HEK293 (cell line): ENCODE data around the gene HILPDA.

Experiments
- CTCF ChIA-PET: fragments of 350-600 bp; formaldehyde crosslinking; extraction: SDS; loops from one replicate; lab custom pipeline; 2021; ENCODE audit warnings: antibody characterized with exemption; lab: Yijun Ruan, JAX
- POLR2A ChIA-PET: fragments of 300-600 bp; formaldehyde crosslinking; extraction: SDS; loops from one replicate; lab custom pipeline; 2020; ENCODE audit warnings: antibody characterized with exemption, inconsistent platforms; lab: Yijun Ruan, JAX
- H3K27ac ChIP-seq: fragments of 200-500 bp; sonication (Bioruptor generic); 2 replicates; pipeline ENCODE4 v1.5.1; 2014; ENCODE audit warnings: low read depth, low read length, control low read depth, inconsistent platforms; ENCODE audit errors: extremely low read depth
- H3K36me3 ChIP-seq, 2 experiments: fragments of 200-500 bp in 1 of 2; sonication (Bioruptor generic) in 1 of 2; 1 replicate in 1 of 2; 2 replicates in 1 of 2; pipeline ENCODE4 v1.5.1; 2014 to 2017; ENCODE audit warnings: inconsistent platforms in 2 of 2, low read length in 2 of 2; ENCODE audit not compliant: control insufficient read depth in 2 of 2, insufficient read depth in 1 of 2
- H3K4me1 ChIP-seq: fragments of 200-500 bp; sonication (Bioruptor generic); 2 replicates; pipeline ENCODE4 v1.5.1; 2014; ENCODE audit warnings: mild to moderate bottlenecking, low read length, inconsistent platforms; ENCODE audit not compliant: control insufficient read depth, insufficient read depth
- H3K4me3 ChIP-seq: 2 replicates; pipeline ENCODE4 v1.5.1; 2011; ENCODE audit warnings: low read depth, mild to moderate bottlenecking, control low read depth, low read length, moderate library complexity
- H3K9me3 ChIP-seq: fragments of 200-500 bp; sonication (Bioruptor generic); 2 replicates; pipeline ENCODE4 v1.5.1; 2014; ENCODE audit warnings: low read depth, low read length, inconsistent platforms; ENCODE audit not compliant: control insufficient read depth, insufficient read depth
- AEBP2 ChIP-seq: fragments of 450-650 bp; formaldehyde crosslinking; IDR thresholded peaks from 2 replicates; pipeline ENCODE4 v1.5.1; 2016; ENCODE audit warnings: missing biosample characterization, missing genetic modification characterization, borderline replicate concordance
- BCL11B ChIP-seq: fragments of 450-650 bp; formaldehyde crosslinking; IDR thresholded peaks from 2 replicates; pipeline ENCODE4 v1.5.1; 2016; ENCODE audit warnings: low read depth, missing biosample characterization, missing genetic modification characterization
- KLF9 ChIP-seq: fragments of 450-650 bp; formaldehyde crosslinking; IDR thresholded peaks from 2 replicates; pipeline ENCODE4 v1.5.1; 2016; ENCODE audit warnings: missing biosample characterization, missing genetic modification characterization, low read depth
- SCRT2 ChIP-seq: fragments of 450-650 bp; formaldehyde crosslinking; IDR thresholded peaks from 2 replicates; pipeline ENCODE4 v1.5.1; 2016; ENCODE audit warnings: missing biosample characterization, missing genetic modification characterization
- SP2 ChIP-seq: fragments of 450-650 bp; formaldehyde crosslinking; IDR thresholded peaks from 2 replicates; pipeline ENCODE4 v1.5.1; 2016; ENCODE audit warnings: missing biosample characterization, missing genetic modification characterization
- SP7 ChIP-seq: fragments of 450-650 bp; formaldehyde crosslinking; IDR thresholded peaks from 2 replicates; pipeline ENCODE4 v1.5.1; 2016; ENCODE audit warnings: missing biosample characterization, missing genetic modification characterization
- TRIM28 ChIP-seq: IDR thresholded peaks from 2 replicates; pipeline ENCODE4 v1.6.1; 2011; ENCODE audit warnings: low read length, control low read depth, borderline replicate concordance
- ZBTB44 ChIP-seq: fragments of 450-650 bp; IDR thresholded peaks from 2 replicates; pipeline ENCODE4 v1.5.1; 2018; ENCODE audit warnings: missing biosample characterization, mild to moderate bottlenecking, missing genetic modification characterization
- ZNF112 ChIP-seq: fragments of 450-650 bp; formaldehyde crosslinking; IDR thresholded peaks from 2 replicates; pipeline ENCODE4 v1.5.0; 2017; ENCODE audit warnings: missing biosample characterization, missing genetic modification characterization
- ZNF19 ChIP-seq: fragments of 450-650 bp; formaldehyde crosslinking; IDR thresholded peaks from 2 replicates; pipeline ENCODE4; 2016; ENCODE audit warnings: missing biosample characterization, missing genetic modification characterization, low read depth
- ZNF2 ChIP-seq: fragments of 450-650 bp; formaldehyde crosslinking; IDR thresholded peaks from 2 replicates; pipeline ENCODE4 v1.5.1; 2016; ENCODE audit warnings: missing biosample characterization, missing genetic modification characterization
- ZNF202 ChIP-seq: fragments of 450-650 bp; formaldehyde crosslinking; IDR thresholded peaks from 2 replicates; pipeline ENCODE4 v1.5.1; 2016; ENCODE audit warnings: missing biosample characterization, missing genetic modification characterization, borderline replicate concordance
- ZNF350 ChIP-seq: fragments of 450-650 bp; formaldehyde crosslinking; IDR thresholded peaks from 2 replicates; pipeline ENCODE4 v1.5.0; 2017; ENCODE audit warnings: missing biosample characterization, mild to moderate bottlenecking, missing genetic modification characterization
- ZNF561 ChIP-seq: fragments of 450-650 bp; IDR thresholded peaks from 2 replicates; pipeline ENCODE4 v1.5.1; 2018; ENCODE audit warnings: missing biosample characterization, missing genetic modification characterization, borderline replicate concordance
- ZNF571 ChIP-seq: fragments of 450-650 bp; formaldehyde crosslinking; IDR thresholded peaks from 2 replicates; pipeline ENCODE4 v1.5.0; 2017; ENCODE audit warnings: missing biosample characterization, missing genetic modification characterization
- ZNF624 ChIP-seq: fragments of 450-650 bp; formaldehyde crosslinking; IDR thresholded peaks from 2 replicates; pipeline ENCODE4 v1.5.1; 2017; ENCODE audit warnings: missing biosample characterization, missing genetic modification characterization
- ZNF660 ChIP-seq: fragments of 450-650 bp; IDR thresholded peaks from 2 replicates; pipeline ENCODE4 v1.5.1; 2018; ENCODE audit warnings: missing biosample characterization, mild to moderate bottlenecking, missing genetic modification characterization
- ZSCAN5A ChIP-seq: fragments of 450-650 bp; formaldehyde crosslinking; IDR thresholded peaks from 2 replicates; pipeline ENCODE4 v1.5.1; 2016; ENCODE audit warnings: missing biosample characterization, missing genetic modification characterization
- TF ChIP-seq, protein P1 (sequence below): fragments of 450-650 bp; formaldehyde crosslinking; IDR thresholded peaks from 2 replicates; pipeline ENCODE4 v1.5.1; 2017; ENCODE audit warnings: missing biosample characterization, missing genetic modification characterization
- TF ChIP-seq, protein P2 (sequence below): fragments of 450-650 bp; formaldehyde crosslinking; IDR thresholded peaks from 2 replicates; pipeline ENCODE4 v1.5.1; 2016; ENCODE audit warnings: missing biosample characterization, missing genetic modification characterization

The HILPDA gene

GRCh38 chr7:128442356-128442755 is 13.3 kb upstream of the HILPDA start:
- H3K4me1 ChIP-seq: no peaks in the 10 kb centered on the region
- ChIA-PET CTCF (interaction anchor here (0.9 to 3.4 kb wide), 2 partner anchors 16 to 17 kb away, joined by 3 to 27 read pairs; no protein-coding TSS in a partner anchor), POLR2A (no interaction called here)
- TF ChIP-seq SP2 (tag by site-specific recombination) (no peak), ZNF202 (tag by site-specific recombination) (no peak), ZBTB44 (tag by site-specific recombination) (no peak), ZNF2 (tag by site-specific recombination) (no peak), ZNF624 (no peak), ZSCAN5A (tag by site-specific recombination) (no peak), ZNF19 (tag by site-specific recombination) (no peak), KLF9 (tag by site-specific recombination) (no peak), ZNF660 (tag by site-specific recombination) (no peak), SP7 (no peak)
- TF ChIP-seq, protein P1, sequence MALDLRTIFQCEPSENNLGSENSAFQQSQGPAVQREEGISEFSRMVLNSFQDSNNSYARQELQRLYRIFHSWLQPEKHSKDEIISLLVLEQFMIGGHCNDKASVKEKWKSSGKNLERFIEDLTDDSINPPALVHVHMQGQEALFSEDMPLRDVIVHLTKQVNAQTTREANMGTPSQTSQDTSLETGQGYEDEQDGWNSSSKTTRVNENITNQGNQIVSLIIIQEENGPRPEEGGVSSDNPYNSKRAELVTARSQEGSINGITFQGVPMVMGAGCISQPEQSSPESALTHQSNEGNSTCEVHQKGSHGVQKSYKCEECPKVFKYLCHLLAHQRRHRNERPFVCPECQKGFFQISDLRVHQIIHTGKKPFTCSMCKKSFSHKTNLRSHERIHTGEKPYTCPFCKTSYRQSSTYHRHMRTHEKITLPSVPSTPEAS (tag by site-specific recombination): no peak
- TF ChIP-seq, protein P2, sequence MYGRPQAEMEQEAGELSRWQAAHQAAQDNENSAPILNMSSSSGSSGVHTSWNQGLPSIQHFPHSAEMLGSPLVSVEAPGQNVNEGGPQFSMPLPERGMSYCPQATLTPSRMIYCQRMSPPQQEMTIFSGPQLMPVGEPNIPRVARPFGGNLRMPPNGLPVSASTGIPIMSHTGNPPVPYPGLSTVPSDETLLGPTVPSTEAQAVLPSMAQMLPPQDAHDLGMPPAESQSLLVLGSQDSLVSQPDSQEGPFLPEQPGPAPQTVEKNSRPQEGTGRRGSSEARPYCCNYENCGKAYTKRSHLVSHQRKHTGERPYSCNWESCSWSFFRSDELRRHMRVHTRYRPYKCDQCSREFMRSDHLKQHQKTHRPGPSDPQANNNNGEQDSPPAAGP (tag by site-specific recombination): no peak
- H3K9me3 ChIP-seq: no peaks in the 10 kb centered on the region
- no peaks in the 10 kb centered on the region for H3K36me3 ChIP-seq
- H3K4me3 ChIP-seq: no peak overlapping the region
- no peak overlapping the region for H3K27ac ChIP-seq

DNA sequence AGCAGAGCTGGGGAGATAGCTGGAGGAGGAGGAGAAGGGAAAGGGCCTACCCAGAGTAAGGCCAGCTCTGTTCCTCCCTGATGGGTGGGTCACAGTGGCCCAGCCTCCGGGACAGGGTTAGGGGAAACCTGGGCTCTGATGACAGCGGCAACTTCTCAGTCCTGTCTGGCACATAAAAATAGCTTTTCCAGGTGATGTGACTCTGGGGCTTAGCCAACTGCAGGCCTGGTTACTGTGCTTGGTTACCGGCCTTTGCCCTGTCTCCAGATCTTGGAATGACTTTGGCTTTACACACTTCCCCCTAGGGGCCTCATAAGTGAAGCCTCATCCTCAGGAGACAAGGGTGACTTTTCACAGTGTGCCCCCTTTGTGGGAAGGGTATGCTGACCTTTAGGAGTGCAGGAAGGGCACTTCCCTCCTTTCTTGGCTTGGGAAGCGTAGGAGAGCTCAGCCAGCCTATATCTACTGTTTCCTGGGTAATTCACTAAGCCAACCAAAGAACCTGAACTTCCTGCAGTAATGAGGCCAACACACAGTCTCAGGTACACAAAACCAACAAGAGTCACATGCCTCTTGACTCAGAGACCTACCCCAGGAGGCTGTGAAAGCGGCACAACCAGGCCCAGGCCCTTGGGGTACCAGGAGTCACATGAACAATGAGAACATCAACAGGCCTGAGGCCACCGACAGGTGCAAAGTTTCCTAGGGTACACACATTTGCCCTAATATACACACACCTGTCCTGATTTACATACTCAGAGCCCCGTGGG is 11.7 kb upstream of the HILPDA start:
- no peaks in the 10 kb centered on the region for H3K4me1 ChIP-seq
- TF ChIP-seq ZNF112 (tag by site-specific recombination) (no peak), SCRT2 (tag by site-specific recombination) (0 out of 2 replicates have a peak, but pooled peaks have one; percentile 35)
- ChIA-PET CTCF (interaction anchor here (0.6 to 2.5 kb wide), 6 partner anchors 16 to 644 kb away, joined by 3 to 21 read pairs (median 7); no protein-coding TSS in a partner anchor), POLR2A (interaction anchor here (0.7 to 1.8 kb wide), 2 partner anchors 9 to 11 kb away, joined by 5 to 8 read pairs; partner anchors contain the start of gene HILPDA)
- H3K27ac ChIP-seq: no peak overlapping the region
- no peak overlapping the region for H3K4me3 ChIP-seq
- H3K36me3 ChIP-seq: no peaks in the 10 kb centered on the region
- H3K9me3 ChIP-seq: no peaks in the 10 kb centered on the region

DNA sequence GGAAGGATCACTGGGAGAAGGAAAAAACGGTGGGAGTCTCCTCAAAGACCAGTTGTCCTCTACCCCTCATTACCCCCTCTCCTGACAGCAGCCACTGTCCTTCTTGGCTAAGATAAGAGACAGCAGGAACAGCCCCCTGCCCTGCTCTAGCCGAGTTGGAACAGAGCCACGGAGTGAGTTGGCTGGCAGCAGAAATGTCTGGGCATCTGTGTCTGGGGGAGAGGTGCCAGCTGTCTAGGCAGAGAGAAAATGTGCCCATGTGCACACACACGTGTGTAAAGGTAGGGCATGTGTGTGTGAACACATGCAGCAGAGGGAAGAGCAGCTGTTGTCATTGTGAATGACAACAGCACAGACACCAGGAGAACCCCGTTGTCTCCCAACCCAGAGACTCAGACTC is 9.4 kb upstream of the HILPDA start:
- CTCF ChIA-PET: no interaction called here
- POLR2A ChIA-PET: no interaction called here
- H3K36me3 ChIP-seq: no peaks in the 10 kb centered on the region
- no peaks in the 10 kb centered on the region for H3K4me1 ChIP-seq
- H3K27ac ChIP-seq: no peak overlapping the region
- H3K4me3 ChIP-seq: no peak overlapping the region
- no peaks in the 10 kb centered on the region for H3K9me3 ChIP-seq
- TF ChIP-seq AEBP2 (tag by site-specific recombination): no peak
- TF ChIP-seq ZNF571 (tag by site-specific recombination): no peak
- TF ChIP-seq BCL11B (tag by site-specific recombination): no peak
- no peak for TF ChIP-seq ZNF561 (tag by site-specific recombination)
- no peak for TF ChIP-seq TRIM28
- no peak for TF ChIP-seq ZNF350 (tag by site-specific recombination)
